ENCODE data around the gene GPR45.

- TF ChIP-seq POLR2A (IDR thresholded peaks at IDR 0.05), result no peak
- TF ChIP-seq, protein P1, sequence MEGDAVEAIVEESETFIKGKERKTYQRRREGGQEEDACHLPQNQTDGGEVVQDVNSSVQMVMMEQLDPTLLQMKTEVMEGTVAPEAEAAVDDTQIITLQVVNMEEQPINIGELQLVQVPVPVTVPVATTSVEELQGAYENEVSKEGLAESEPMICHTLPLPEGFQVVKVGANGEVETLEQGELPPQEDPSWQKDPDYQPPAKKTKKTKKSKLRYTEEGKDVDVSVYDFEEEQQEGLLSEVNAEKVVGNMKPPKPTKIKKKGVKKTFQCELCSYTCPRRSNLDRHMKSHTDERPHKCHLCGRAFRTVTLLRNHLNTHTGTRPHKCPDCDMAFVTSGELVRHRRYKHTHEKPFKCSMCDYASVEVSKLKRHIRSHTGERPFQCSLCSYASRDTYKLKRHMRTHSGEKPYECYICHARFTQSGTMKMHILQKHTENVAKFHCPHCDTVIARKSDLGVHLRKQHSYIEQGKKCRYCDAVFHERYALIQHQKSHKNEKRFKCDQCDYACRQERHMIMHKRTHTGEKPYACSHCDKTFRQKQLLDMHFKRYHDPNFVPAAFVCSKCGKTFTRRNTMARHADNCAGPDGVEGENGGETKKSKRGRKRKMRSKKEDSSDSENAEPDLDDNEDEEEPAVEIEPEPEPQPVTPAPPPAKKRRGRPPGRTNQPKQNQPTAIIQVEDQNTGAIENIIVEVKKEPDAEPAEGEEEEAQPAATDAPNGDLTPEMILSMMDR (IDR thresholded peaks at IDR 0.05), result no peak
These were observed 5.5 kb upstream of the GPR45 start for GRCh38 chr2:105236060-105236424.
